Fibroblast of lung (primary cell): ENCODE results near the gene GNGT2.

Experiments
- EZH2 ChIP-seq: IDR thresholded peaks from 2 replicates; pipeline ENCODE4 v1.5.1; 2012; ENCODE audit warnings: low read length, control low read depth, mild to moderate bottlenecking; ENCODE audit errors: missing control alignments
- TF ChIP-seq, protein P1 (sequence below), 2 donors: IDR thresholded peaks in 1 of 2; conservative IDR thresholded peaks in 1 of 2; 1 replicate in 1 of 2; 2 replicates in 1 of 2; pipeline ENCODE4 v1.5.1; 2011 to 2012; ENCODE audit warnings: low read length in 2 of 2, control low read depth in 1 of 2, inconsistent platforms in 1 of 2, low read depth in 1 of 2, mild to moderate bottlenecking in 1 of 2

DNA sequence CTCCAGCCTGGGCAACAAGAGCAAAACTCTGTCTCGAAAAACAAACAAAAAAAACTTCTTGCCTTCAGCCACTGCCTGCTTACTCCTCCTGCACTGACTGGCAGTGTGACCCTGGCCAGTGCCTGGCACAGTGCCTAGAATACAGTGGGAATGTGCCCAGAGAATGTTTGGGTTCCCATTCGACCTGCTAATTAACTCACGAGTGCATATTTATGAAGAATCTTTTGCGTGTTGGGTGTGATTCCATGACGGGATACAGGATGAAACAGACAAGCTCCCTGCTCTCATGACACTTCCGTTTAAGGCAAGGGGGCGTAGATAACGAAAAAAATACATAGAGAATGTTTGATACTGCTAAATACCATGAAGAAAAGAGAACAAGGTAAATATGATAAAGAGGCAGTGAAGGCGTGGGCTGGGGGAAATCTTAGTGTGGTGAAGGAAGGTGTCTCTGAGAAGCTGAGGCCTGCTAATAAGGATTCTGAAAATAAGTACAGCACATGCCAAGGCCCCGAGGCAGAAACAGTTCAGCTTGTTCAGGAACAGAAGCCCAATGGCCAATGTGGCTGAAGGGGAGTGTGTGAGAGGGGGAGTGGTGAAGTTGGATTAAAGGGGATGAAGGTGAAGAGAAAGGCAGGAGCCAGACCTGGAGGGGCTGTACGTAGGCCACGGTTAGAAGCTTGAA is 4.4 kb upstream of the GNGT2 start:
- TF ChIP-seq, protein P1, sequence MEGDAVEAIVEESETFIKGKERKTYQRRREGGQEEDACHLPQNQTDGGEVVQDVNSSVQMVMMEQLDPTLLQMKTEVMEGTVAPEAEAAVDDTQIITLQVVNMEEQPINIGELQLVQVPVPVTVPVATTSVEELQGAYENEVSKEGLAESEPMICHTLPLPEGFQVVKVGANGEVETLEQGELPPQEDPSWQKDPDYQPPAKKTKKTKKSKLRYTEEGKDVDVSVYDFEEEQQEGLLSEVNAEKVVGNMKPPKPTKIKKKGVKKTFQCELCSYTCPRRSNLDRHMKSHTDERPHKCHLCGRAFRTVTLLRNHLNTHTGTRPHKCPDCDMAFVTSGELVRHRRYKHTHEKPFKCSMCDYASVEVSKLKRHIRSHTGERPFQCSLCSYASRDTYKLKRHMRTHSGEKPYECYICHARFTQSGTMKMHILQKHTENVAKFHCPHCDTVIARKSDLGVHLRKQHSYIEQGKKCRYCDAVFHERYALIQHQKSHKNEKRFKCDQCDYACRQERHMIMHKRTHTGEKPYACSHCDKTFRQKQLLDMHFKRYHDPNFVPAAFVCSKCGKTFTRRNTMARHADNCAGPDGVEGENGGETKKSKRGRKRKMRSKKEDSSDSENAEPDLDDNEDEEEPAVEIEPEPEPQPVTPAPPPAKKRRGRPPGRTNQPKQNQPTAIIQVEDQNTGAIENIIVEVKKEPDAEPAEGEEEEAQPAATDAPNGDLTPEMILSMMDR (conservative IDR thresholded peaks at IDR 0.05 in 1 of 2, IDR thresholded peaks at IDR 0.05 in 1 of 2; ENCODE audit: low read depth in 1 of 2, low read length in 2 of 2), result no peak
- TF ChIP-seq EZH2, result no peak
